ENCODE results near the gene CXXC5. TPM values are rescaled to one million over a fixed set of nuclear protein-coding genes. Genes with fewer than 3 reads are reported as not detected.
A peak's percentile ranks its signal among the peaks of the same experiment; 100 is the strongest.

Gene CXXC5
- polyA plus RNA-seq, 1 of the 3 experiments (the other 2 are of a cell fraction) = 47.4 TPM

DNA sequence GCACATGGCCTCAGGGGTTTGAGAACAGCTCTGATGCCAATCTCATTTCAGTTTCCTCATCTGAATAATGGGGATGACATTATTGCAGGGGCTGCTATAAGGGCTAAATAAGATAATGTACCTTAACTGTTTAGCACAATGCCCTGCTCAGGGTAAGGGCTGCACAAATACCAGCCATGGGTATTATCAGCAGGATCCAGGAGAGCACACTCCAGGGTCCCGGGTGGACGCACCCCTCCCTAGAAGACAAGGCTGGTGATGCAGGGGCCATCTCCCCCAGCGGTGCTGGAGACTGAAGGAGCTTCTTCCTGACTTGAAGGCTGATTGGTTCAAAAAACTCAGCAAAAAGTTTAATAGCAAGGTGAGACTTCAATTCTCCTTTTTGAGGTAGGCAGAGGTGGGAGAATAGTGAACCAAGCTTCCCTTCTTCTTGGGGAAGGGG lies 2.7 kb upstream of the CXXC5 start:
- no peak overlapping the region for H2AFZ ChIP-seq (ENCODE audit: low read depth)
- peaks cover 27% of the 10 kb centered on the region for H3K79me2 ChIP-seq (ENCODE audit: insufficient read depth)
- TF ChIP-seq, protein P1, sequence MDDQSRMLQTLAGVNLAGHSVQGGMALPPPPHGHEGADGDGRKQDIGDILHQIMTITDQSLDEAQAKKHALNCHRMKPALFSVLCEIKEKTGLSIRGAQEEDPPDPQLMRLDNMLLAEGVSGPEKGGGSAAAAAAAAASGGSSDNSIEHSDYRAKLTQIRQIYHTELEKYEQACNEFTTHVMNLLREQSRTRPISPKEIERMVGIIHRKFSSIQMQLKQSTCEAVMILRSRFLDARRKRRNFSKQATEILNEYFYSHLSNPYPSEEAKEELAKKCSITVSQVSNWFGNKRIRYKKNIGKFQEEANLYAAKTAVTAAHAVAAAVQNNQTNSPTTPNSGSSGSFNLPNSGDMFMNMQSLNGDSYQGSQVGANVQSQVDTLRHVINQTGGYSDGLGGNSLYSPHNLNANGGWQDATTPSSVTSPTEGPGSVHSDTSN (IDR thresholded peaks at IDR 0.05) = no peak
- TF ChIP-seq RCOR1 (IDR thresholded peaks at IDR 0.05; ENCODE audit: low read length) (0 out of 2 replicates have a peak, but pooled peaks have one; percentile 16), GABPA (IDR thresholded peaks at IDR 0.05; ENCODE audit: low read depth) (no peak)
- ChIA-PET CTCF (interaction anchor here (0.6 to 22.4 kb wide), 7 partner anchors 9 to 122 kb away, joined by 3 to 627 read pairs (median 6); no protein-coding TSS in a partner anchor), POLR2A (interaction anchor here (1.7 kb wide), 1 partner anchor 16 kb away, joined by 4 read pairs; no protein-coding TSS in a partner anchor)
- WGBS (ENCODE audit: low lambda C conversion rate) = 85% methylated on average over 3 of the region's 3 CpGs
- no peak for DNase-seq
- H3F3A ChIP-seq (replicated peaks; ENCODE audit: insufficient read depth) = peaks cover 9% of the 10 kb centered on the region
- no peaks in the 10 kb centered on the region for H3K9me3 ChIP-seq
- H3K27me3 ChIP-seq (ENCODE audit: insufficient read depth) = no peaks in the 10 kb centered on the region
- H4K20me1 ChIP-seq (ENCODE audit: insufficient read depth) = no peaks in the 10 kb centered on the region; the same call in 1 of the 2 replicates
- no peak overlapping the region for H3K4me2 ChIP-seq
- no peak overlapping the region for H3K27ac ChIP-seq (ENCODE audit: low read depth in 2 of 2, low read length in 1 of 2)
- H3K9me2 ChIP-seq = no peaks in the 10 kb centered on the region
- H3K36me3 ChIP-seq (replicated peaks in 1 of 2; ENCODE audit: control insufficient read depth in 1 of 2, insufficient read depth in 2 of 2, low read length in 1 of 2) = no peaks in the 10 kb centered on the region
- H3K9ac ChIP-seq = no peak overlapping the region
- H3K4me1 ChIP-seq (ENCODE audit: control insufficient read depth in 1 of 2, insufficient read depth in 2 of 2, low read depth in 1 of 2, low read length in 1 of 2) = peaks cover 2 to 33% of the 10 kb centered on the region in 2 experiments; a peak in 2 of 4 replicates
- no peak overlapping the region for H3K4me3 ChIP-seq (ENCODE audit: low read depth in 2 of 2, low read length in 1 of 2)

- Histone ChIP-seq H3K36me3 (replicated peaks in 1 of 2; ENCODE audit: control insufficient read depth in 1 of 2, insufficient read depth in 2 of 2, low read length in 1 of 2) (no peaks in the 10 kb centered on the region), H3K4me1 (ENCODE audit: control insufficient read depth in 1 of 2, insufficient read depth in 2 of 2, low read depth in 1 of 2, low read length in 1 of 2) (peaks cover 0 to 36% of the 10 kb centered on the region in 2 experiments; a peak in 1 of 4 replicates), H4K20me1 (ENCODE audit: insufficient read depth) (peaks cover 6% of the 10 kb centered on the region; the same call in 1 of the 2 replicates), H3F3A (replicated peaks; ENCODE audit: insufficient read depth) (peaks cover 16% of the 10 kb centered on the region), H3K4me2 (no peak overlapping the region), H3K9ac (no peak overlapping the region), H3K79me2 (ENCODE audit: insufficient read depth) (peaks cover 33% of the 10 kb centered on the region), H2AFZ (ENCODE audit: low read depth) (no peak overlapping the region), H3K9me2 (no peaks in the 10 kb centered on the region), H3K4me3 (ENCODE audit: low read depth in 2 of 2, low read length in 1 of 2) (no peak overlapping the region), H3K27ac (ENCODE audit: low read depth in 2 of 2, low read length in 1 of 2) (no peak overlapping the region), H3K27me3 (ENCODE audit: insufficient read depth) (no peaks in the 10 kb centered on the region), H3K9me3 (no peaks in the 10 kb centered on the region)
- WGBS (ENCODE audit: low lambda C conversion rate) = 94% methylated on average over 2 of the region's 3 CpGs
- no peak for TF ChIP-seq USF1 (IDR thresholded peaks at IDR 0.05; ENCODE audit: borderline replicate concordance, low read depth)
- TF ChIP-seq TAF1 (IDR thresholded peaks at IDR 0.05; ENCODE audit: borderline replicate concordance, low read depth, low read length) = no peak
- no peak for TF ChIP-seq USF2 (IDR thresholded peaks at IDR 0.05; ENCODE audit: borderline replicate concordance, low read depth, low read length)
- TF ChIP-seq POLR2AphosphoS5 (IDR thresholded peaks at IDR 0.05; ENCODE audit: low read depth, low read length) = no peak
- TF ChIP-seq FOXM1 (IDR thresholded peaks at IDR 0.05; ENCODE audit: low read depth) = no peak
- TF ChIP-seq, protein P2, sequence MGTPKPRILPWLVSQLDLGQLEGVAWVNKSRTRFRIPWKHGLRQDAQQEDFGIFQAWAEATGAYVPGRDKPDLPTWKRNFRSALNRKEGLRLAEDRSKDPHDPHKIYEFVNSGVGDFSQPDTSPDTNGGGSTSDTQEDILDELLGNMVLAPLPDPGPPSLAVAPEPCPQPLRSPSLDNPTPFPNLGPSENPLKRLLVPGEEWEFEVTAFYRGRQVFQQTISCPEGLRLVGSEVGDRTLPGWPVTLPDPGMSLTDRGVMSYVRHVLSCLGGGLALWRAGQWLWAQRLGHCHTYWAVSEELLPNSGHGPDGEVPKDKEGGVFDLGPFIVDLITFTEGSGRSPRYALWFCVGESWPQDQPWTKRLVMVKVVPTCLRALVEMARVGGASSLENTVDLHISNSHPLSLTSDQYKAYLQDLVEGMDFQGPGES (IDR thresholded peaks at IDR 0.05; ENCODE audit: low read depth, low read length) = no peak
- ChIA-PET CTCF (interaction anchor here (0.6 to 22.4 kb wide), 6 partner anchors 10 to 121 kb away, joined by 3 to 627 read pairs (median 44); no protein-coding TSS in a partner anchor), POLR2A (interaction anchor here (6.9 kb wide), 1 partner anchor 8 kb away, joined by 130 read pairs; no protein-coding TSS in a partner anchor)
- peak; percentile 5 for DNase-seq
Measured at GRCh38 chr5:139646111-139646510, 2.0 kb upstream of the CXXC5 start.
